Trophoblast cell (in vitro differentiated cells and primary cell): ENCODE measurements around the gene HLA-DRA.

Experiments used
- DNase-seq, 2 donors: peaks; one replicate each; pipeline ENCODE4 v3.0.0-alpha.2; 2016
- H2AFZ ChIP-seq: 2 replicates; pipeline ENCODE4 v1.6.1; 2013; ENCODE audit warnings: low read length, moderate library complexity, mild to moderate bottlenecking; ENCODE audit not compliant: insufficient read depth, poor library complexity
- H2AK5ac ChIP-seq: 2 replicates; pipeline ENCODE4 v1.6.1; 2013; ENCODE audit warnings: mild to moderate bottlenecking, low read length
- H2BK120ac ChIP-seq: 2 replicates; pipeline ENCODE4 v1.6.1; 2013; ENCODE audit warnings: low read length, mild to moderate bottlenecking, moderate library complexity; ENCODE audit not compliant: insufficient read depth, poor library complexity
- H2BK12ac ChIP-seq: 2 replicates; pipeline ENCODE4 v1.6.1; 2013; ENCODE audit warnings: mild to moderate bottlenecking, low read length, moderate library complexity
- H2BK5ac ChIP-seq: 2 replicates; pipeline ENCODE4 v1.6.1; 2013; ENCODE audit warnings: low read length, low read depth, moderate library complexity, mild to moderate bottlenecking; ENCODE audit not compliant: poor library complexity
- H3K14ac ChIP-seq: 2 replicates; pipeline ENCODE4 v1.6.1; 2013; ENCODE audit warnings: mild to moderate bottlenecking, low read length
- H3K18ac ChIP-seq: 2 replicates; pipeline ENCODE4 v1.6.1; 2013; ENCODE audit warnings: mild to moderate bottlenecking, low read length
- H3K23ac ChIP-seq: 2 replicates; pipeline ENCODE4 v1.6.1; 2013; ENCODE audit warnings: low read length
- H3K27ac ChIP-seq: 2 replicates; pipeline ENCODE4 v1.5.1; 2013; ENCODE audit warnings: low read depth, mild to moderate bottlenecking, inconsistent platforms, low read length, moderate library complexity
- H3K27me3 ChIP-seq: 2 replicates; pipeline ENCODE4 v1.6.1; 2013; ENCODE audit warnings: inconsistent platforms, mild to moderate bottlenecking, low read length, moderate library complexity; ENCODE audit not compliant: insufficient read depth
- H3K36me3 ChIP-seq, 2 experiments: 1 replicate in 1 of 2; 2 replicates in 1 of 2; pipeline ENCODE4 v1.6.1; 2013; ENCODE audit warnings: low read length in 2 of 2, mild to moderate bottlenecking in 2 of 2, moderate library complexity in 1 of 2; ENCODE audit not compliant: insufficient read depth in 2 of 2, control insufficient read depth in 1 of 2
- H3K4ac ChIP-seq: 2 replicates; pipeline ENCODE4 v1.6.1; 2013; ENCODE audit warnings: low read depth, mild to moderate bottlenecking, low read length, moderate library complexity
- H3K4me1 ChIP-seq, 2 experiments: 1 replicate in 1 of 2; 2 replicates in 1 of 2; pipeline ENCODE4 v1.6.1; 2013; ENCODE audit warnings: low read length in 2 of 2, mild to moderate bottlenecking in 2 of 2, moderate library complexity in 1 of 2; ENCODE audit not compliant: insufficient read depth in 2 of 2, control insufficient read depth in 1 of 2
- H3K4me2 ChIP-seq: 2 replicates; pipeline ENCODE4 v1.6.1; 2013; ENCODE audit warnings: inconsistent platforms, mild to moderate bottlenecking, low read length, moderate library complexity
- H3K4me3 ChIP-seq: 2 replicates; pipeline ENCODE4 v1.5.1; 2013; ENCODE audit warnings: mild to moderate bottlenecking, low read depth, low read length, inconsistent platforms
- H3K79me1 ChIP-seq: one replicate; pipeline ENCODE4 v1.6.1; 2013; ENCODE audit warnings: low read length
- H3K79me2 ChIP-seq: 2 replicates; pipeline ENCODE4 v1.6.1; 2013; ENCODE audit warnings: low read length, mild to moderate bottlenecking; ENCODE audit not compliant: control insufficient read depth, insufficient read depth, poor library complexity
- H3K9ac ChIP-seq: 2 replicates; pipeline ENCODE4 v1.6.1; 2013; ENCODE audit warnings: mild to moderate bottlenecking, low read length
- H3K9me3 ChIP-seq: 2 replicates; pipeline ENCODE4 v1.6.1; 2013; ENCODE audit warnings: low read depth, mild to moderate bottlenecking, control low read depth, inconsistent platforms, low read length; ENCODE audit not compliant: insufficient read depth
- H4K12ac ChIP-seq: 2 replicates; pipeline ENCODE4 v1.6.1; 2013; ENCODE audit warnings: low read depth, mild to moderate bottlenecking, low read length, moderate library complexity
- H4K8ac ChIP-seq: 2 replicates; pipeline ENCODE4 v1.6.1; 2013; ENCODE audit warnings: low read depth, mild to moderate bottlenecking, low read length, moderate library complexity
- H4K91ac ChIP-seq: one replicate; pipeline ENCODE4 v1.6.1; 2013; ENCODE audit warnings: low read depth, mild to moderate bottlenecking, low read length, moderate library complexity
- WGBS: extraction: QIAGEN DNeasy Blood & Tissue Kit; methylation state at CpG from one replicate; pipeline ENCODE4 v1.1.7; 2013; ENCODE audit warnings: missing lambda C conversion rate; ENCODE audit not compliant: insufficient read length, insufficient coverage; ENCODE audit errors: extremely low coverage; 5-methylcytosine and 5-hydroxymethylcytosine counted together

The HLA-DRA gene

DNA sequence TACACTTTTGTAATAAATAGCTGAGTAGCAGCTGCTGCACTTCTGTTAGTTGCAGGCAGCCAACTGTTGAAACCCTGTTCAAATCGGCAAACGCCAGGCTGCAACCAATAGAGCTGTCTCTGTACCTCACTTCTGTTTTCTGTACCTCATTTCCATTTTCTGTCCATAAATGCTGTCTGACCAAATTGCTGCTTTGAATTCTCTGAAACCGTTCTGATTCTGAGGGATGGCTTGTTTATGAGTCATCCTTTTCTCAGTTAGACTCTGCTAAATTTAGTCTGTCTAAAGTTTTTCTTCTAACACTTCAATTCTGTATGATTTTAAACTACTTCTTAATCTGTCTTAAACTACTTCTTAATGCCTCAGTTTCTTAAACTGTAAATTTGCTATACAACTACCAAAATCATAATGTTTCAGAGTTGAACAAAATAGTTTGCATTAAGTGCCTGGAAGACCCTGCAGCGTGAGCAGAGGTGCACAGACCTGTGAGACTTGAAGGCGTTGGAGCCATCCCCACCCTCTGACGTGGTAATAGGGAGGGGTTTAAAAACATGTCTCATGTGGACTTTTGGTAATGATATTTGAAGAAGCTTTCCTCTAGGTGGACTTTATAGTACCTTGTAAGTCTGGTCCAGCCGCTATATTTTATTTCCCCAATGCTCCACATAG, 42.3 kb upstream of the HLA-DRA start:
- H2BK5ac ChIP-seq, result no peak overlapping the region
- no peak overlapping the region for H3K27ac ChIP-seq

DNA sequence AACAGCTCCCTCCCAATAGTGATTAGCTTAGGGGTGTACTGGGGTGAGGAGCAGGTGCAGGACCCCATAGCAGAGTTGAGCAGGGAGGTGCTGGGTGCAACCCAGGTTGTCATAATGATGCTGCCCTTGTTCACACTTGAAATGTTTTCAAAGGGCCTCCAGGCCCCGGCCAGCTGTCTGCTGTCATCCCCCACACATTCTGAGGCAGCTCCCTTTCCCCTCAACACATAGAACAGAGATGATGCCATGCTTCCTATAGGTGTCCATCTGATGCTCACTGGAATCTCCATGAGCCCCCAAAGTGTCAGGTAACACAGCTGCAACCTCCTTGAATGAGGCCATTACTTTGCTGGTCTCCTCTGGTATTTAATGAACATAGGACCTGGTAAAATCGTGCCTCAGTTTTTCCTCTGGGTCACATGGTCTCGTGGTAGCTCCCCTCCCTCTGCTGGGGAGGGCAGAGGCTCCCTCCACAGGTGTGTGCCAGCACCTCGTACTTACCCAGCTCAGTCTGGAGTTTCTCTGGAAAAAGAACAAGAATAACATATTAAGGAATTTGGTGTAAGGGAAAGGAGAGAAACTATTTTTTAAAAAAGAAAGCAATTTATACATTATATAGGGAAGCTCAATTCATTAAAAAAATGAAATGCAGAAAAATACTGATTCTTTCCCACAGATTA, 38.3 kb upstream of the HLA-DRA start:
- H4K12ac ChIP-seq, result no peak overlapping the region
- no peak overlapping the region for H3K18ac ChIP-seq
- H3K27me3 ChIP-seq, result no peaks in the 10 kb centered on the region
- H3K4ac ChIP-seq, result no peak overlapping the region
- H3K27ac ChIP-seq, result no peak overlapping the region
- no peak overlapping the region for H3K4me2 ChIP-seq
- no peak overlapping the region for H3K23ac ChIP-seq
- H3K79me2 ChIP-seq, result no peaks in the 10 kb centered on the region
- DNase-seq, result no peak
- no peaks in the 10 kb centered on the region for H3K79me1 ChIP-seq
- no peak overlapping the region for H2BK12ac ChIP-seq
- no peak overlapping the region for H4K8ac ChIP-seq
- no peak overlapping the region for H2BK120ac ChIP-seq
- no peak overlapping the region for H2AFZ ChIP-seq
- no CpG with 5 or more reads among the region's 4 CpGs for WGBS
- no peak overlapping the region for H3K14ac ChIP-seq
- no peaks in the 10 kb centered on the region for H3K36me3 ChIP-seq
- no peak overlapping the region for H2AK5ac ChIP-seq
- H3K4me3 ChIP-seq, result no peak overlapping the region
- H3K4me1 ChIP-seq, result peaks cover 0 to 2% of the 10 kb centered on the region in 2 experiments
- H2BK5ac ChIP-seq, result no peak overlapping the region
- H3K9me3 ChIP-seq, result peaks cover 2% of the 10 kb centered on the region
- no peak overlapping the region for H4K91ac ChIP-seq
- no peak overlapping the region for H3K9ac ChIP-seq

More for the DNA sequence above, 42.3 kb upstream of the HLA-DRA start:
- no peak overlapping the region for H2AK5ac ChIP-seq
- no peak overlapping the region for H3K18ac ChIP-seq
- no peaks in the 10 kb centered on the region for H3K36me3 ChIP-seq
- no peak overlapping the region for H3K4ac ChIP-seq
- no peak for DNase-seq
- H3K4me2 ChIP-seq, result no peak overlapping the region
- WGBS, result no CpG with 5 or more reads among the region's 7 CpGs
- H3K14ac ChIP-seq, result no peak overlapping the region
- H3K79me2 ChIP-seq, result no peaks in the 10 kb centered on the region
- no peak overlapping the region for H4K91ac ChIP-seq
- H3K9ac ChIP-seq, result no peak overlapping the region
- H3K9me3 ChIP-seq, result no peaks in the 10 kb centered on the region
- no peak overlapping the region for H4K8ac ChIP-seq
- H2AFZ ChIP-seq, result no peak overlapping the region
- H3K27me3 ChIP-seq, result no peaks in the 10 kb centered on the region
- no peaks in the 10 kb centered on the region for H3K79me1 ChIP-seq
- no peak overlapping the region for H3K23ac ChIP-seq
- no peak overlapping the region for H3K4me3 ChIP-seq
- H2BK120ac ChIP-seq, result no peak overlapping the region
- no peak overlapping the region for H2BK12ac ChIP-seq
- H3K4me1 ChIP-seq, result peaks cover 0 to 2% of the 10 kb centered on the region in 2 experiments
- no peak overlapping the region for H4K12ac ChIP-seq

GRCh38 chr6:32402812-32403211, 36.9 kb upstream of the HLA-DRA start:
- no peak overlapping the region for H3K9ac ChIP-seq
- no peak for DNase-seq
- no peak overlapping the region for H4K12ac ChIP-seq
- H3K23ac ChIP-seq, result no peak overlapping the region
- no peak overlapping the region for H3K4ac ChIP-seq
- H2BK12ac ChIP-seq, result no peak overlapping the region
- no peak overlapping the region for H4K91ac ChIP-seq
- peaks cover 2% of the 10 kb centered on the region for H3K9me3 ChIP-seq
- H3K27me3 ChIP-seq, result no peaks in the 10 kb centered on the region
- H4K8ac ChIP-seq, result no peak overlapping the region
- H3K4me1 ChIP-seq, result no peaks in the 10 kb centered on the region
- H3K27ac ChIP-seq, result no peak overlapping the region
- no peak overlapping the region for H3K18ac ChIP-seq
- H2AK5ac ChIP-seq, result no peak overlapping the region
- no peaks in the 10 kb centered on the region for H3K79me2 ChIP-seq
- H2BK120ac ChIP-seq, result no peak overlapping the region
- WGBS, result no CpG with 5 or more reads among the region's 8 CpGs
- H3K36me3 ChIP-seq, result no peaks in the 10 kb centered on the region
- H3K14ac ChIP-seq, result no peak overlapping the region
- no peak overlapping the region for H3K4me3 ChIP-seq
- no peak overlapping the region for H3K4me2 ChIP-seq
- H2AFZ ChIP-seq, result no peak overlapping the region
- no peak overlapping the region for H2BK5ac ChIP-seq
- no peaks in the 10 kb centered on the region for H3K79me1 ChIP-seq

DNA sequence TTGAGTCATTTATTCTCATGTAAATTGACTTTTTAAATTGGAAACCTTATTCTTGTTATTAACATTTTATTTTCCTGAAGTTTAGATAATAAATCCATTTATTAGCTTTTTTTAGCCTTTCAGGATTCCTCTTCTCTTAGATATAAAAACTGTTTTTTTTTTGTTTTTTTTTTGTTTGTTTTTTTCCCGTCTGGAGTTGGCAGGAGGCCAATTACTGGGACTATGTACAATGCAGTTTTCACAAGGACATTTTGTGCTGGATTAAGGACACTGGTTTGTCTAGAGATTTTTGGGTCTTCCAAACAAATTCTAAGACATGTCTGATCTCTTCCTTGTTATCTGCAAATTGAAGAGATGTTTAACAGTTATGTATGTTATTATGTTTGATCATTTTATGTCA, 34.0 kb upstream of the HLA-DRA start:
- Histone ChIP-seq H2AFZ (no peak overlapping the region), H3K9me3 (peaks cover 2% of the 10 kb centered on the region), H2AK5ac (no peak overlapping the region), H4K91ac (no peak overlapping the region), H3K4me3 (no peak overlapping the region), H3K36me3 (no peaks in the 10 kb centered on the region), H4K8ac (no peak overlapping the region), H4K12ac (no peak overlapping the region), H2BK12ac (no peak overlapping the region), H3K18ac (no peak overlapping the region), H3K27ac (no peak overlapping the region), H3K9ac (no peak overlapping the region), H3K27me3 (no peaks in the 10 kb centered on the region), H2BK120ac (no peak overlapping the region), H3K4me2 (no peak overlapping the region), H2BK5ac (no peak overlapping the region), H3K4me1 (no peaks in the 10 kb centered on the region), H3K4ac (no peak overlapping the region), H3K23ac (no peak overlapping the region), H3K79me2 (no peaks in the 10 kb centered on the region), H3K79me1 (no peaks in the 10 kb centered on the region), H3K14ac (no peak overlapping the region)
- no peak for DNase-seq
- no CpG with 5 or more reads among the region's 1 CpG for WGBS
